HEK293T (cell line): ENCODE measurements around the gene DGKQ.

Experiments
- FOXM1 ChIP-seq: fragments of 450-650 bp; IDR thresholded peaks from 2 replicates; pipeline ENCODE4 v1.6.1; 2017; ENCODE audit warnings: mild to moderate bottlenecking, borderline replicate concordance
- HDGF ChIP-seq: fragments of 450-650 bp; IDR thresholded peaks from 2 replicates; pipeline ENCODE4 v1.6.1; 2017; ENCODE audit warnings: antibody characterized with exemption, borderline replicate concordance
- TARDBP ChIP-seq: fragments of 450-650 bp; IDR thresholded peaks from 2 replicates; pipeline ENCODE4 v1.6.1; 2016

DNA sequence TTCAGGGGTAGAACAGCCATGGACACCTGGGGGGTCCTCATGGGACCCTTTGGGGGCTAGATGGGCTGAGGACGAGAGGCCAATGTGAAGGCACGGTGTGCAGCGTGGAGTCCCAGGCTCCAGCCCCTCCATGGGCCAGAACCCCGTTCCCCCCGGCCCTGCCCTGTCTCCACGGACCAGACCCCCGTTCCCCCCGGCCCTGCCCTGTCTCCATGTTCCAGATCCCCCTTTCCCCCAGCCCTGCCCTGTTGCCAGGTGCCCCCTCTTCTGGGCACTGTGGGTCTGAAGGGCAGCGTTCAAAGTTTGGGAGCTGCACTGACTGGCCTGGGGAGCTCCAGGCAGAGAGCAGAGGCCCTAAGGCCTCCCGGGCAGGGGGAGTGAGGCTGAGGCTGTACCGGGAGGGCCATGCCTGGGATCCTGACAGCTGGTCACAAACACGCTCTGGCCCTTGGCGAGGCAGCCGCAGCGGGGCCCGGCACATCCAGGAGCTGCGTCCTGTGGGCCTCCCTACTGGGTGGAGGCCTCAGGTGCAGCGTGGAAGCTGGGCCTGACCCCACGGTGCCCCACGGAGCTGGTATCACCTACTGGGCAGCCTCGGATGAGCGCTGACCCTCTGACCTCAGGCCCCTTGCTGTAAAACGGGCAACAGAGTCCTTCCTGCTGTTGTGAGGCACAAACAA, 8.9 kb downstream of the DGKQ start:
- TF ChIP-seq FOXM1 (no peak), TARDBP (no peak), HDGF (no peak)
